ENCODE results near the gene LTBP2. TPM values are rescaled to one million over a fixed set of nuclear protein-coding genes. Genes with fewer than 3 reads are reported as not detected.

Gene LTBP2
- total and polyA plus RNA-seq, 2 experiments from 2014 or later: 73.5 to 456 TPM

- in situ Hi-C loops (cut with MboI): loop anchor here (10.0 kb wide), 1 partner anchor 193 kb away; no protein-coding TSS in a partner anchor
Observed at GRCh38 chr14:74601982-74602381, 10.1 kb downstream of the LTBP2 start.

GRCh38 chr14:74599946-74600345 is 12.1 kb downstream of the LTBP2 start:
- H3K27ac ChIP-seq: peak overlapping the region; percentile 25; the same call in 1 of the 2 replicates
- H2AFZ ChIP-seq: no peak overlapping the region
- H3K9me2 ChIP-seq (ENCODE audit: insufficient read depth): no peaks in the 10 kb centered on the region
- H3K4me3 ChIP-seq: no peak overlapping the region
- H3K79me2 ChIP-seq (ENCODE audit: insufficient read depth): peaks cover 97% of the 10 kb centered on the region
- in situ Hi-C loops (cut with MboI): loop anchor here (10.0 kb wide), 1 partner anchor 195 kb away; no protein-coding TSS in a partner anchor
- peaks cover 32% of the 10 kb centered on the region for H3K4me1 ChIP-seq (ENCODE audit: insufficient read depth)
- 0 out of 2 replicates have a peak, but pooled peaks cover 4% of the 10 kb centered on the region for H3K36me3 ChIP-seq (ENCODE audit: low read depth)
- WGBS, 2 experiments (ENCODE audit: low coverage in 1 of 2, low lambda C conversion rate in 2 of 2, missing lambda C conversion rate in 2 of 2): 19 to 55% methylated on average over 3 to 8 of the region's 8 CpGs
- TF ChIP-seq EZH2 (IDR thresholded peaks at IDR 0.05; ENCODE audit: insufficient read depth, poor library complexity, severe bottlenecking) (no peak), EZH2phosphoT487 (IDR thresholded peaks at IDR 0.05; ENCODE audit: insufficient read depth, low read depth) (no peak)
- H3K4me2 ChIP-seq (ENCODE audit: unreplicated experiment): no peak overlapping the region
- no peaks in the 10 kb centered on the region for H3K27me3 ChIP-seq (replicated peaks; ENCODE audit: insufficient read depth)
- H3K9ac ChIP-seq: peak overlapping the region; percentile 11; the same call in 1 of the 2 replicates
- H4K20me1 ChIP-seq (ENCODE audit: insufficient read depth): no peaks in the 10 kb centered on the region
- no peak for DNase-seq
- no peaks in the 10 kb centered on the region for H3K9me3 ChIP-seq (ENCODE audit: low read depth)
- peaks cover 22% of the 10 kb centered on the region for H3F3A ChIP-seq (ENCODE audit: insufficient read depth)

More at GRCh38 chr14:74601982-74602381, 10.1 kb downstream of the LTBP2 start:
- H3K36me3 ChIP-seq (ENCODE audit: low read depth): 0 out of 2 replicates have a peak, but pooled peaks cover 4% of the 10 kb centered on the region
- no peak overlapping the region for H3K4me3 ChIP-seq
- peaks cover 99% of the 10 kb centered on the region for H3K79me2 ChIP-seq (ENCODE audit: insufficient read depth)
- no peaks in the 10 kb centered on the region for H4K20me1 ChIP-seq (ENCODE audit: insufficient read depth)
- no peak for DNase-seq
- no peak overlapping the region for H3K9ac ChIP-seq
- WGBS, 2 experiments (ENCODE audit: low coverage in 1 of 2, low lambda C conversion rate in 2 of 2, missing lambda C conversion rate in 2 of 2): 89 to 91% methylated on average over 11 of the region's 11 CpGs
- TF ChIP-seq EZH2phosphoT487 (IDR thresholded peaks at IDR 0.05; ENCODE audit: insufficient read depth, low read depth) (no peak), EZH2 (IDR thresholded peaks at IDR 0.05; ENCODE audit: insufficient read depth, poor library complexity, severe bottlenecking) (no peak)
- no peaks in the 10 kb centered on the region for H3K9me3 ChIP-seq (ENCODE audit: low read depth)
- peaks cover 31% of the 10 kb centered on the region for H3K4me1 ChIP-seq (ENCODE audit: insufficient read depth)
- H3F3A ChIP-seq (ENCODE audit: insufficient read depth): peaks cover 9% of the 10 kb centered on the region
- no peak overlapping the region for H3K27ac ChIP-seq
- H3K9me2 ChIP-seq (ENCODE audit: insufficient read depth): no peaks in the 10 kb centered on the region
- no peak overlapping the region for H3K4me2 ChIP-seq (ENCODE audit: unreplicated experiment)
- H2AFZ ChIP-seq: no peak overlapping the region
- H3K27me3 ChIP-seq (replicated peaks; ENCODE audit: insufficient read depth): no peaks in the 10 kb centered on the region

GRCh38 chr14:74599321-74599761 is 12.7 kb downstream of the LTBP2 start:
- no peaks in the 10 kb centered on the region for H3K27me3 ChIP-seq (replicated peaks; ENCODE audit: insufficient read depth)
- 0 out of 2 replicates have a peak, but pooled peaks cover 4% of the 10 kb centered on the region for H3K36me3 ChIP-seq (ENCODE audit: low read depth)
- DNase-seq: peak; percentile 46
- WGBS, 2 experiments (ENCODE audit: low coverage in 1 of 2, low lambda C conversion rate in 2 of 2, missing lambda C conversion rate in 2 of 2): 43 to 53% methylated on average over 9 of the region's 9 CpGs
- no peaks in the 10 kb centered on the region for H3K9me2 ChIP-seq (ENCODE audit: insufficient read depth)
- H2AFZ ChIP-seq: no peak overlapping the region
- H3F3A ChIP-seq (ENCODE audit: insufficient read depth): peaks cover 22% of the 10 kb centered on the region
- H3K4me3 ChIP-seq: no peak overlapping the region
- TF ChIP-seq EZH2phosphoT487 (IDR thresholded peaks at IDR 0.05; ENCODE audit: insufficient read depth, low read depth) (no peak), EZH2 (IDR thresholded peaks at IDR 0.05; ENCODE audit: insufficient read depth, poor library complexity, severe bottlenecking) (no peak)
- peak overlapping the region; percentile 25; the same call in 1 of the 2 replicates for H3K27ac ChIP-seq
- H3K9me3 ChIP-seq (ENCODE audit: low read depth): no peaks in the 10 kb centered on the region
- H3K9ac ChIP-seq: peak overlapping the region; percentile 11; the same call in 1 of the 2 replicates
- H3K79me2 ChIP-seq (ENCODE audit: insufficient read depth): peaks cover 97% of the 10 kb centered on the region
- no peaks in the 10 kb centered on the region for H4K20me1 ChIP-seq (ENCODE audit: insufficient read depth)
- in situ Hi-C loops (cut with MboI): no loop called here
- peaks cover 36% of the 10 kb centered on the region for H3K4me1 ChIP-seq (ENCODE audit: insufficient read depth)
- no peak overlapping the region for H3K4me2 ChIP-seq (ENCODE audit: unreplicated experiment)

GRCh38 chr14:74596741-74597450 is 15.1 kb downstream of the LTBP2 start:
- WGBS, 2 experiments (ENCODE audit: low coverage in 1 of 2, low lambda C conversion rate in 2 of 2, missing lambda C conversion rate in 2 of 2): 20 to 23% methylated on average over 12 of the region's 12 CpGs
- Histone ChIP-seq H3F3A (ENCODE audit: insufficient read depth) (peaks cover 28% of the 10 kb centered on the region), H2AFZ (no peak overlapping the region; the same call in 1 of the 2 replicates), H4K20me1 (ENCODE audit: insufficient read depth) (no peaks in the 10 kb centered on the region), H3K4me2 (ENCODE audit: unreplicated experiment) (no peak overlapping the region), H3K9me2 (ENCODE audit: insufficient read depth) (no peaks in the 10 kb centered on the region), H3K9ac (peak overlapping the region; percentile 41; the same call in 1 of the 2 replicates), H3K9me3 (ENCODE audit: low read depth) (no peaks in the 10 kb centered on the region), H3K36me3 (ENCODE audit: low read depth) (0 out of 2 replicates have a peak, but pooled peaks cover 4% of the 10 kb centered on the region), H3K27me3 (replicated peaks; ENCODE audit: insufficient read depth) (no peaks in the 10 kb centered on the region), H3K4me3 (no peak overlapping the region), H3K4me1 (ENCODE audit: insufficient read depth) (peaks cover 58% of the 10 kb centered on the region), H3K27ac (peak overlapping the region; percentile 76), H3K79me2 (ENCODE audit: insufficient read depth) (peaks cover 96% of the 10 kb centered on the region)
- in situ Hi-C loops (cut with MboI): no loop called here
- TF ChIP-seq EZH2phosphoT487 (IDR thresholded peaks at IDR 0.05; ENCODE audit: insufficient read depth, low read depth): no peak
- TF ChIP-seq EZH2 (IDR thresholded peaks at IDR 0.05; ENCODE audit: insufficient read depth, poor library complexity, severe bottlenecking): no peak
- peak; percentile 89 for DNase-seq
